HL-60 (cell line): ENCODE results near the gene IFITM10.

Experiments
- DNase-seq, 2 experiments: peaks; one replicate each; pipeline ENCODE4 v3.0.0-alpha.2; 2010 to 2020; ENCODE audit warnings: low read depth in 1 of 2, low spot score in 1 of 2
- H3K27ac ChIP-seq: fragments of 250-450 bp; sonication (Bioruptor Pico); replicated peaks from 2 replicates; pipeline ENCODE4 v1.5.1; 2020; ENCODE audit warnings: mild to moderate bottlenecking, moderate library complexity
- H3K27me3 ChIP-seq: fragments of 250-450 bp; sonication (Bioruptor Pico); 2 replicates; pipeline ENCODE4 v1.5.1; 2021; ENCODE audit warnings: mild to moderate bottlenecking, moderate library complexity; ENCODE audit not compliant: insufficient read depth, poor library complexity, severe bottlenecking
- H3K4me3 ChIP-seq: replicated peaks from 2 replicates; pipeline ENCODE4 v1.5.1; 2011; ENCODE audit warnings: mild to moderate bottlenecking, control low read depth, low read length; ENCODE audit not compliant: insufficient read depth
- GABPA ChIP-seq: IDR thresholded peaks from 2 replicates; pipeline ENCODE4 v1.6.1; 2012; ENCODE audit warnings: low read depth
- POLR2AphosphoS5 ChIP-seq: IDR thresholded peaks from 2 replicates; pipeline ENCODE4 v1.6.1; 2012; ENCODE audit warnings: low read depth
- SPI1 ChIP-seq: IDR thresholded peaks from 2 replicates; pipeline ENCODE4 v1.6.1; 2012; ENCODE audit warnings: low read depth, mild to moderate bottlenecking, borderline replicate concordance
- TF ChIP-seq, protein P1 (sequence below): IDR thresholded peaks from 2 replicates; pipeline ENCODE4 v1.6.1; 2012; ENCODE audit warnings: low read depth; ENCODE audit not compliant: insufficient replicate concordance
- TF ChIP-seq, protein P2 (sequence below): IDR thresholded peaks from one replicate; pipeline ENCODE4 v1.5.1; 2011; ENCODE audit warnings: low read length, control low read depth, inconsistent platforms; ENCODE audit not compliant: insufficient read depth

IFITM10 gene

GRCh38 chr11:1692708-1693326, 57.6 kb downstream of the IFITM10 start:
- Histone ChIP-seq H3K27me3 (peaks cover 14% of the 10 kb centered on the region), H3K27ac (no peak overlapping the region), H3K4me3 (no peak overlapping the region)
- TF ChIP-seq, protein P1, sequence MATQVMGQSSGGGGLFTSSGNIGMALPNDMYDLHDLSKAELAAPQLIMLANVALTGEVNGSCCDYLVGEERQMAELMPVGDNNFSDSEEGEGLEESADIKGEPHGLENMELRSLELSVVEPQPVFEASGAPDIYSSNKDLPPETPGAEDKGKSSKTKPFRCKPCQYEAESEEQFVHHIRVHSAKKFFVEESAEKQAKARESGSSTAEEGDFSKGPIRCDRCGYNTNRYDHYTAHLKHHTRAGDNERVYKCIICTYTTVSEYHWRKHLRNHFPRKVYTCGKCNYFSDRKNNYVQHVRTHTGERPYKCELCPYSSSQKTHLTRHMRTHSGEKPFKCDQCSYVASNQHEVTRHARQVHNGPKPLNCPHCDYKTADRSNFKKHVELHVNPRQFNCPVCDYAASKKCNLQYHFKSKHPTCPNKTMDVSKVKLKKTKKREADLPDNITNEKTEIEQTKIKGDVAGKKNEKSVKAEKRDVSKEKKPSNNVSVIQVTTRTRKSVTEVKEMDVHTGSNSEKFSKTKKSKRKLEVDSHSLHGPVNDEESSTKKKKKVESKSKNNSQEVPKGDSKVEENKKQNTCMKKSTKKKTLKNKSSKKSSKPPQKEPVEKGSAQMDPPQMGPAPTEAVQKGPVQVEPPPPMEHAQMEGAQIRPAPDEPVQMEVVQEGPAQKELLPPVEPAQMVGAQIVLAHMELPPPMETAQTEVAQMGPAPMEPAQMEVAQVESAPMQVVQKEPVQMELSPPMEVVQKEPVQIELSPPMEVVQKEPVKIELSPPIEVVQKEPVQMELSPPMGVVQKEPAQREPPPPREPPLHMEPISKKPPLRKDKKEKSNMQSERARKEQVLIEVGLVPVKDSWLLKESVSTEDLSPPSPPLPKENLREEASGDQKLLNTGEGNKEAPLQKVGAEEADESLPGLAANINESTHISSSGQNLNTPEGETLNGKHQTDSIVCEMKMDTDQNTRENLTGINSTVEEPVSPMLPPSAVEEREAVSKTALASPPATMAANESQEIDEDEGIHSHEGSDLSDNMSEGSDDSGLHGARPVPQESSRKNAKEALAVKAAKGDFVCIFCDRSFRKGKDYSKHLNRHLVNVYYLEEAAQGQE, result no peak
- TF ChIP-seq, protein P2, sequence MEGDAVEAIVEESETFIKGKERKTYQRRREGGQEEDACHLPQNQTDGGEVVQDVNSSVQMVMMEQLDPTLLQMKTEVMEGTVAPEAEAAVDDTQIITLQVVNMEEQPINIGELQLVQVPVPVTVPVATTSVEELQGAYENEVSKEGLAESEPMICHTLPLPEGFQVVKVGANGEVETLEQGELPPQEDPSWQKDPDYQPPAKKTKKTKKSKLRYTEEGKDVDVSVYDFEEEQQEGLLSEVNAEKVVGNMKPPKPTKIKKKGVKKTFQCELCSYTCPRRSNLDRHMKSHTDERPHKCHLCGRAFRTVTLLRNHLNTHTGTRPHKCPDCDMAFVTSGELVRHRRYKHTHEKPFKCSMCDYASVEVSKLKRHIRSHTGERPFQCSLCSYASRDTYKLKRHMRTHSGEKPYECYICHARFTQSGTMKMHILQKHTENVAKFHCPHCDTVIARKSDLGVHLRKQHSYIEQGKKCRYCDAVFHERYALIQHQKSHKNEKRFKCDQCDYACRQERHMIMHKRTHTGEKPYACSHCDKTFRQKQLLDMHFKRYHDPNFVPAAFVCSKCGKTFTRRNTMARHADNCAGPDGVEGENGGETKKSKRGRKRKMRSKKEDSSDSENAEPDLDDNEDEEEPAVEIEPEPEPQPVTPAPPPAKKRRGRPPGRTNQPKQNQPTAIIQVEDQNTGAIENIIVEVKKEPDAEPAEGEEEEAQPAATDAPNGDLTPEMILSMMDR, result no peak
- no peak for TF ChIP-seq GABPA
- no peak for DNase-seq

DNA sequence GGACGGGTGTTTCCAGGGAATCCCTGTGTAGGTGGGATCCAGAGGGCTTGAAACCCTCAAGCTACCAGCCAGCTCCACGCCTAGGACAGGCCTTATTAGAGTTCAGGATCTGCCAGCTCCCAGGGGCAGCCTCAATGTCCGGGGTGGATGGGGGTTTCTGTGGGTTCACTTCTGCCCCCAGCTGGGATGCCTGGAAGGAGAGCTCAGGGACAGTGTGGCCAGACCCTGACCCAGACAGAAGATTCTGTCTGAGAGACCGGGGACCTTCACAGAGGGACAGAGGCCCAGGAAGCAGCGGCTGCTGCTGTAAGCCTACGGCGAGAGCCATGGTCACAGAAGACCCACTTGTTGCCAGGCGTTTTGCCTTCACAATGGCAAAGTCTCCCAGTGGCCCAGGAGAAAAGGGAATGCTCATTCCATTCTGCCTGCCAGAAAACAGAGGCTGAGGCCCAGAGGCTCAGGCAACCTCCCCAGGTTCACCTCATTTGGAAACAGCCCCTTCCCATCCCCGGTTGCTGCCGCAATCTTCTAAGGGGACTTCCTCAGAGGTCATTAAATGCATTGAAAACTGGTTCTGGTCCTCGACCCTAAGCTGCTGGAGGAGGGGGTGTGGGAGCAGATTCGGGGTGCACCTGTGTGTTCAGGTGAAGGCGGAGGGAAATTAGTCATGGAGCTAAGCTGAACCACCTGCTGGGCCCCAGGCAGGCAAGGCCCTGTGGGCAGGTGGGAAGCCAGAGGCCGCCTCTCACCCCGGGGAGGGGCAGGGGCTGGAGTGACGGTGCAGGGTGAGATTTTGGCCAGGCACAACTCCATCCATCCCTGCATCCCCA, 58.3 kb downstream of the IFITM10 start:
- no peak overlapping the region for H3K27ac ChIP-seq
- TF ChIP-seq, protein P1, result no peak
- no peak for TF ChIP-seq SPI1
- TF ChIP-seq, protein P2, result no peak
- no peak overlapping the region for H3K4me3 ChIP-seq
- H3K27me3 ChIP-seq, result peaks cover 14% of the 10 kb centered on the region
- DNase-seq, result no peak

DNA sequence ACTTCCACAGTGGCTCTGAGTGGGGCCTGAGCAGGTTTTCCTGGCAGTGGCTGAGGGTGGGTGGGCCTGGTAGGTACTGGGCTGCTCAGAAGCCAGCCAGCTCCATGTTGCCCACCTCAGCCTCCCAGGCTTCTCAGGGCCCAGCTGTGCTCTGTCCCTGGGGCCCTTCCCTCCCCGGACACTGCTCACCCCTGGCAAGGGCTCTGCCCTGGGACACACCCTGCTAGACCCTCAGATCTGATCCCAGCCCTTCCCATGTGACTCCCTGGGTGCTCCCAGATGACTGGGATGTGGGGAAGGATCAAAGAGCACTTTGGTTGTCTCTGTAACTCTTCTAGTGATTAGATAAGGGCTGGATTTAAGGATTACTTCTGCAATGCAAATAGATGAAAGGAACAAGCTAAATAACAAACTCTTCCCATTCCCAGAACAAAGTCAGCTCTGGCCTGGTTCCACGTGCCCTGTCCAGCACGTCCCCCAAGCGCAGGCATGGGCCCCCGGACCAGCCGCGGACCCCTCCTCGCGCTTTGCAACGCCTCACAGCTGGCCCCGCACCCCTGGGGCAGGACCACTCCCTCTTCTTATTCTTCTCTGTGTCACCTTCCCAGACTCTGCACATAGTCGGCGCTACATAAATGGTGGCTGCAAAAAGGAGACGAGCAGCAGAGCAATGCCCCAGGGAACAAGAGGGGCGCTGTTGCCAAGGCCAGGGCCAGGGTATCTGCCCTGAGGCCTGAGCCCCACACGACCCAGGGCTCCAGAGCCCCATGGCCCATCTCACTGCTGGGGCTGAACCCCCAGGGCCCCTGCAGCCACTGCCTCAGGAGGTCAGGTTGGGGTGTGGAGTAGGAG, 59.1 kb downstream of the IFITM10 start:
- no peak overlapping the region for H3K4me3 ChIP-seq
- no peak for TF ChIP-seq SPI1
- no peak for TF ChIP-seq GABPA
- TF ChIP-seq, protein P2, result no peak
- no peak for TF ChIP-seq POLR2AphosphoS5
- TF ChIP-seq, protein P1, result no peak
- no peak for DNase-seq
- H3K27ac ChIP-seq, result no peak overlapping the region
- peaks cover 14% of the 10 kb centered on the region for H3K27me3 ChIP-seq
